ENCODE results near the gene FRMD6. TPM values are rescaled to one million over a fixed set of nuclear protein-coding genes. Genes with fewer than 3 reads are reported as not detected.
A peak's percentile ranks its signal among the peaks of the same experiment; 100 is the strongest.

The FRMD6 gene
- total RNA-seq, 1 donor from 2014 or later, result 52.0 TPM

DNA sequence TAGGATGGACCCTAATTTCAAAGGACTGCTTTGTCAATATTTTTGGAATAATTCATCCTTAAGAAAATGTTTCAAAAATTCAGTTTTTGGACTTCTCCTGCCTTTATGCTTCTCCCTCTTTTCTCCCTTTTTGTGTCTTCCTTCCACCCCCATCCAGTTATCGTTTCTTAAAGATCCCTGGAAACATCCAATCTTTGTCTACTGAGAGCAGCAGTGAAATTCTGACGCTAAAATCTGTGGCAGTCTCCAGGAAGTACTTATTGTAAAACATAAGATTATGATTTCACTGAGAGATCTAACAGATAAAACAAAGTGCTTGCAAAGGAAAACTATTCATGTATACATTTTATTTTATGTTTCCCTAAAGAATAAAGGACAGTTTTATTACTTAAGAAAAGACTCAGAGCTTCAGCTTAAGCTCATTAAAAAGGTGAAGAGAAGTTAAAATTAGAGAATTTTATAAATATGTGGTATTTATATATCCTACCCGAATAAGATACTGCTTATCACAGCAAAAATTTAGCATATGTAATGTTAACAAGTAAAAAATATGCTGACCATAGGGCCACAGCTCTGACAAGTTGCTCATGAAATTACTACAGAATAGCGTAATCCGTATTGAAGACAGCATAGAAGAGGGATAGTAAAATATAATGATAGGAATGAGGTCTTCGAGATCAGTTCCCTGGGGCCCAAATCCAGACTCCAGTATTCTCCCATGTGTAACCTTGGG lies 6.9 kb downstream of the FRMD6 start:
- intact Hi-C loops (cut with DNase I), result no loop called here
- DNase-seq (ENCODE audit: low spot score) (no peak), ATAC-seq (no peak)

DNA sequence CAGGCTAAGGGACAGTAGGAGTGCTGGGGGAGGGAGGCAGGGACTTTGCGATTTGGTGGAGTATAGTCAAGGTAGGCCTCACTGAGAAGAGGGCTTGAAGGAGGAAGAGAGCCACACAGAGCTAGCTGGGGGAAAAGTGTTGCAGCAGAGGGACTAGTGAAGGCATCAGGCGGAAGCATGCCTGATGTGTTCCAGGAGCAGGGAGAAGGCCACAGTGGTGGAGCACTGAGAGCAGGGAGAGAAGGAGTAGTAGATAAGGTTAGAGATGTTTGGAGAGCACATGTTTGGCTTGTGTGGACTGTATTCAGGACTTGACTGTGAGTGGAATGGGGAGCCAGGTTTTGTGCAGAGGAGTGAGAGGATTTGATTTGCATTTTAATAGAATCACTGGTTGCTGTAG lies 9.0 kb downstream of the FRMD6 start:
- ATAC-seq (no peak), DNase-seq (ENCODE audit: low spot score) (no peak)
- intact Hi-C loops (cut with DNase I), result no loop called here

DNA sequence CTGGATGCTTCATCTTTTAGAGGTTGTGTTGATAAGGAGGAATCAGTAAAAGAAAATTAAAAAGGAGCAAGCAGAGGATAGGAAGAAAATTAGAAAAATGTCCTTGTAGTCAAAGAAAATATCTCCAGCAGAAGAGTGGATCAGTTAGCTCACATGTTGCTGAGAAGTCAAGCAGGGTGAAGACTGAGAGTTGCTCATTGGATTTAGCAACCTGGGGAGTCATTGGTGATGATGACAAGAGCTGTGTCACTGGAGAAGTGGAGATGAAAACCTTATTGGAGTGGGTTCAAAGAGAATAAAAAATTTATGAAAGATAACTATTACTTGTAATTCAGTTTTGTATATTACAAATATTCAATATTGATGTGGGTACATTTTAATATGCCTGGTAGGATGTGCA lies 9.8 kb downstream of the FRMD6 start:
- intact Hi-C loops (cut with DNase I), result no loop called here
- ATAC-seq (no peak), DNase-seq (ENCODE audit: low spot score) (no peak)

DNA sequence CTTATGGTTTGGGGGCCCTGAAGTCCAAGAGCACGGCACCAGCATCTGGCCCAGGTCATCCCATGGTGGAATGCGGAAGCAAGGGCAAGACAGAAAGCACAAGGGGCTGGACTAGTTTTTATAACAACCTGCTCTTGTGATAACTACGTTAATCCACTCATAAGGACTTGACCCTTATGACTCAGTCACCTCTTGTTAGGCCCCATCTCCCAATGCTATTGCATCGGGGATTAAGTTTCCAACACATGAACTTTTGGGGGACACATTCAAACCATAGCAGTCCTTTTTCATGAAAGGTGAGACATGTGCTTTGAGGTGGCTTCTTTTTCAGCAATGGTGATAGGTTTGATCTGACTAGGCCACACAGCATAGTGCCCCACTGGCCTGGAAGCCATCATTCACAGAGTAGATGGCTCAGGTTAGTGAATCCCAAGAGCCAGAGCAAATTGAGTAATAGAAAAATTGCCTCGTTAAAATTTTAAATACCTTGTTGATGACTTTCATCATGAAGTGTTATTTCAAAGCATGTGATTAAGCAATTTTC lies 12.1 kb downstream of the FRMD6 start:
- DNase-seq (ENCODE audit: low spot score) (no peak), ATAC-seq (no peak)
- intact Hi-C loops (cut with DNase I), result no loop called here

DNA sequence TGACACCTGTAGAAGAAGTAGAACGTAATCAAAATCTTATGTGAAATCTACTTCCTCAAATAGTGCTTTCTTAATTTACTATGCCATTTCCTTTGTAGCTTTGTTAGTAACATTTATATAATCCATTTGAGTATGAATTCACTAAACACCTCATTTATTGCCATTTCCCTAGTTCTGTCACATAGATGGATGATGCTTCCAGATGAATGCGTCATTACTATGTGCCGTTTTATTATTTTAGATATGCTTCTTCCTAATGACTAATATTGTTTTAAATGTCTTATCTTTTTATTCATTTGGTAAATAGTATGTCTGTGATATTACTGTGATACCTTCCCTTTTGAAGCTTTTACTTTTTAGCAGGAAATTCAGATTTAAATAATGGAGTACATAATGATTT lies 14.4 kb downstream of the FRMD6 start:
- DNase-seq (ENCODE audit: low spot score), result no peak
- ATAC-seq, result no peak
- intact Hi-C loops (cut with DNase I), result no loop called here

DNA sequence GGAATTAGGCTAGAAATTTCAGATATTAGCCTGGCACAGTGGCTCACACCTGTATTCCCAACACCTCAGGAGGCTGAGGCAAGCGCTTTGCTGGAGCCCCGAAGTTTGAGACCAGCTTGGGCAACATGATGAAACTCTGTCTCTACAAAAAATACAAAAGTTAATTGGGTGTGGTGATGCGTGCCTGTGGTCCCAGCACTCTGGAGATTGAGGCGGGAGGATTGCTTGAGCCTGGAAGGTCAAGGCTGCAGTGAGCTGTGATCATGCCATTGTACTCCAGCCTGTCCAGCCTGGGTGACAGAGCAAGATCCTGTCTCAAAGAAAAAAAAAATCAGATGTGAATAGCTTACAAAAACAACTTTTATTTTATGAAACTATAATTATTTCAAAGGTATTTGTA lies 15.1 kb downstream of the FRMD6 start:
- ATAC-seq, result peak; percentile 67
- DNase-seq (ENCODE audit: low spot score), result no peak
- intact Hi-C loops (cut with DNase I), result no loop called here

DNA sequence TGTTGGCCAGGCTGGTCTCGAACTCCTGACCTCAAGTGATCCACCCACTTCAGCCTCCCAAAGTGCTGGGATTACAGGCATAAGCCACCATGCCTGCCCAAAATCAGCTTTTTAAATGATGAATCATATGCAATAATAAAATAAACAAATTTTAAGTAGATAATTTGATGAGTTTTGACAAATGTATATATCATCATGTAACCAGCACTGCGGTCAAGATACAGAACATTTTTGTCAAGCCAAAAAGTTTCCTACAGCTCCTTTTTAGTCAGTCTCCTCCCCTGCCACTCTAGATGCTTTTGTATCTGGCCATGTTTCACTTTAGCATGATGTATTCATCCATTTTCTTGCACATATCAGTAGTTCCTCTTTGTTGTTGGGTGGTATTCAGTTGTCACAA lies 17.2 kb downstream of the FRMD6 start:
- DNase-seq (ENCODE audit: low spot score) (no peak), ATAC-seq (no peak)
- intact Hi-C loops (cut with DNase I), result no loop called here

DNA sequence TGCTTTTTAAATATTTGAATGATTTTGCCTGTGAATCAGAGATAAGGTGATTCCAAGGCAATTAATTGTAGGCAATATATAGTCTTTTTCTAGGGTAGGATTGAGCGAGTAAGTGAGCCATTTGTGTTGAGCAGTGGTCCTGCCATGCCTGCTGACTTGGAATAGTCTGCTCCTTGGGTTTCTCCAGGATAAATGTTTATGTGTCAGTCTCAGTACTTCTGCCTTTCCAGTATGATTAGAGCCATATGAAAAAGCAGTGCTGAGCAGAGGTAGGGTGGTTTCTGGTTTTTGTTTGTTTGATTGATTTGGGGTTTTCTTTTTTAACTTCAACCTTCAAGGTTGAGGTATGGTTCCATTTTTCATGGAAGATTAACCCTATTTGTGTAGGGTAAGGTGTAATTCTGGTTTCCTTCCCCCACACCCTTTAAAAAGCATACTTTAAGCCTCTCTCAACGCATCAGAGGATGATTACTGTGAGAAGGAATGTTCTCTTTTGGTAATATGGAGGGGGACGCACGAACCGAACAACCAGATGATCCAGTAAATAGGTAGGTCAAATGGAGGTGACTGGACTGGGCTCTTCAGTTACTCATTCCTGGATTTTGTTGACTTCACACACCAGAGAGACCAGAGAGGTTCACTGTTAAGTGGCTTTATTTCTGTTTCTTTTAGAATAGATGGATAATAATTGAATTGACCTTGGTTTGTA lies 22.7 kb downstream of the FRMD6 start:
- intact Hi-C loops (cut with DNase I), result no loop called here
- ATAC-seq, result no peak
- no peak for DNase-seq (ENCODE audit: low spot score)

DNA sequence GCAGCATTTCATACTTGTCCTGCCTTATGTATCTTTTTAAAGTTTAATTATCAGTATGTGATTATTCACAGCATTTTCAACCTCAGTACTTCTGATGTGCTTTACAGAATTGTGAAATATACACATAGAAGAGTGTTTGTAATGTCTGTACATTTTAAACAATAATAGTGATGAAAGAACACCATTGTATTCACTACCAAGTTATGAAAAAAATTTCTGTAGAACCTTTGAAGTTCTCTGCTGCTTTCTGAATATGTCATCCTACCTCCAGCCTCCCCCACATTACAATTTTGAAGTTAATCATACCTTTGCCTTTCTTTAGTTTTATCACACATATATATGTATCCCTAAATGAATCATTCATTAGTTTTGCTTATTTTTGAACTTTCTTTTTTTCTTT lies 24.8 kb downstream of the FRMD6 start:
- no peak for ATAC-seq
- intact Hi-C loops (cut with DNase I), result no loop called here
- no peak for DNase-seq (ENCODE audit: low spot score)

DNA sequence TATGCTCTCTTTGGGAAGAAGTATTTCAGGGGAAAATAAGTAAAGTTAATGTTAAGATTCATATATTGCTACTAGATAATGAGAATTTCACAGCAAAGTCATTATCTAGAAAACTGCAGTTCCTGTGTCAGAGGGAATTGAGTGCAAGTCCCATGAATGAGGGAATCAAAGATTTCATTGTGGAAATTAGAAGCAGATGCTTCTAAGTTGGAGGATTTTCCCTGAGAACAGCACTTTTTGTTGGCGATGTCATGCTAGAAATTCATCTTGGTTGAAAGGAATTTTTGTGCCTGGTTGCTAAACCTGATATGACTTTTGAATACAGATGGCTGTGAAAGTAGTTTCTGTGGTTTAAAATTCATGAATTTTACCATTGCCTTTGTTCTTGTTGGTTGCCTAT lies 25.6 kb downstream of the FRMD6 start:
- ATAC-seq, result peak; percentile 80
- intact Hi-C loops (cut with DNase I), result no loop called here
- no peak for DNase-seq (ENCODE audit: low spot score)

DNA sequence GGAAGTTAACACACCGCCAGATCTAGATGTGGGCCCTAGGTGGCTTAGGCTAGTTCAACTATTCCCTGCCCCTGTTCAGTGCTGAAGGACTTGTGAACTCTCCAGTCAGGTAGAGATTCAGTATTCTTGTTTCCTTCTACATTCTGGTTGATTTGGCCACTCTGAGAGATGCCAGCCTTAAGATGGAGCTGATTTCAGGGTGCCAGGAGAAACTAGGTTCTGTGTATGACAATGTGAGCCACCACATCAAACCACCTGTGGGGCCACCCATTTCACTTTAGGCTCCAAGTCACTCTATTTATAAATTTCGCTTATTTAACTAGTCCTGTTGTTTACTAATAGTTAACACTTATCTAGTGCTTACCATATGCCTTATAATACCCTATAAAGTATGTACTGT lies 26.0 kb downstream of the FRMD6 start:
- ATAC-seq (peak; percentile 47), DNase-seq (ENCODE audit: low spot score) (no peak)
- intact Hi-C loops (cut with DNase I), result no loop called here

DNA sequence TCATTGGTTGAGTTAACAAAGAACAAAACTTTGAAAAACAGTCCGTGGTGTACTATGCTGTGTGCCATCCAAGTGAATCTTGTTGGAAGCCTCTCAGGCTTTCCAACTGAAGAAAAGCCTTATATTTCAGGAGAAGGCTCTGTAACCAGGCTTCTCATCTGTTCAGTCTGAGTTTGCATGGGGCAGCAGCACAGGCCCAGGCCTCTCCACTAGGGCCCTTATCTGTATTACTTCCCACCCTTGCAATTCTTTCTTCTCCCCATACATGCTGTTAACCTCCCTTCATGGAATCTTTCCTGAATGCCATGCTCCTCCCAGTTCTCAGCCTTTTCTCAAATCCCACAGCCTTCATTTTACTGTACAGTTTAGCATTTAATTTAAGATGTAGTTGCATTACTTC lies 28.3 kb downstream of the FRMD6 start:
- intact Hi-C loops (cut with DNase I), result no loop called here
- ATAC-seq, result no peak
- no peak for DNase-seq (ENCODE audit: low spot score)

DNA sequence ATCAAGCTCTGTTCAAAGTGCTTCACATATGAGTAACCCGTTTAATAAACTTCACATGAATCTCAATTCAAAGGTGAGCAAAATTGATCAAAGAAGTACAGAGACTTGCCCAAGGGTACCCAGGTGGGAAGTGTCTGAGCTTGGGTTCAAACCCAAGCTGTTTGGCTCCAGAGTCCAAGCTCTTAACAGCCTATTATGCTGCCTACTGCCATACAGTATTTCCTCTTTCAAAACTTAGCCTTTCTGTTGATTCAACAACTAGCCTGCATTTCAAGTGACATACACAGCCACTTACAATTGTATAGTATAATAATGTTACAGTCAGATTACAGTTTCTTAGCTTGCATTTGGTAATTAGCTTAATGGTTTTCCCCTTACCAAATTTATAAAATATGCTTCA lies 29.7 kb downstream of the FRMD6 start:
- ATAC-seq, result no peak
- intact Hi-C loops (cut with DNase I), result no loop called here
- no peak for DNase-seq (ENCODE audit: low spot score)

DNA sequence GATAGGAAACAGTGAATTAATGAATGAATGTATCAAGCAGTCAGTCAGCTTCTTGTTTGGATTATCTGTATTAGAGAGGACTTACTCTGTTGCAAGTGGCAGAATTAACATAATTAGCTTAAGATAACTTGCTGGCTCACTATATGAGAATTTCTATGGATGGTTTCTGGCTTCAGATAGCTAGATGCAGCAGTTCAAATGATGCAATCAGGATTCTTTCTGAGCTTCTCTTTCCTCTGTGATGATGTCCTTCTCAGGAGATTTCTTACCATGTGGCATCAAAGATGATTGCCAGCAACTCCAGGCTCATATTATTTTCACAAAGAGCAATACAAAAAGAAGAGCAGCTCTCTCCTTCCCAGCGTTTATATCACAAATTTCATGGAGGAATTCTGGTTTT lies 30.7 kb downstream of the FRMD6 start:
- no peak for DNase-seq (ENCODE audit: low spot score)
- peak; percentile 47 for ATAC-seq
- intact Hi-C loops (cut with DNase I), result no loop called here

DNA sequence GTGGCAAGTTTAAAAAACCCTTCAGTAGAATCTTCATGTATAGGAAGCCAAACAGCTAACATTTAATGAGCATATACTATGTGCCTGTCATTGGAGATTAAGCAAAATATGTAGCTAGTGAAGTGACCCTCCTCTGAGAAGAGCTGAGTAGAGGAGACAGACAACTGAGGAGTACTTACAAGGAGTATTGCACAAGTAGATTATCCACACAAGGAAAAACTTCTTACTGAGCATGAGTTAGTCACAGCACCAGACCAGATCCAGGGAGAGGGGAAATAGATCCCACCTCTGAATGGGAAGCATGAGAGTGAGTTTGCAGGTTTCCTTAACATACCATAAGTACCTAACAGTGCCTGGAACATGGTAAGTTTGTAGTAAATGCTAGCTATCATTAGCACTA lies 33.0 kb downstream of the FRMD6 start:
- ATAC-seq, result no peak
- intact Hi-C loops (cut with DNase I), result no loop called here
- DNase-seq (ENCODE audit: low spot score), result no peak

DNA sequence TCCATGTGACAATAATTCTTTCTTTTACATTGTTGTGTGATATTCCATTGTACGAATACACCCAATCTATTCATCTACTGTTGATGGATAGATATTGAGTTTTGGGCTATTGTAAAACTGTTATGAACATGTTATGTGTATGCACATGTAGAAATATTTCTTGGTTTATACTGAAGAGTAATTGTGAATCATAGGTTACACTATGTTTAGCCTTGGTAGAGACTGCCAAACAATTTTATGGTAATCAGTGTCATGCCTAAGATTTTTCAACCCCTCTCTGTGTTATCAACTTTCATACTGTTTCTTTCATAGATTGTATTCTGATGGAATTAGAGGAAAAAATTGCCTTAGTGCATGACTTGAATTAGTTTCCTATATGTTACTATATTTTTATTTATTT lies 39.5 kb downstream of the FRMD6 start:
- intact Hi-C loops (cut with DNase I), result no loop called here
- ATAC-seq (no peak), DNase-seq (ENCODE audit: low spot score) (no peak)

DNA sequence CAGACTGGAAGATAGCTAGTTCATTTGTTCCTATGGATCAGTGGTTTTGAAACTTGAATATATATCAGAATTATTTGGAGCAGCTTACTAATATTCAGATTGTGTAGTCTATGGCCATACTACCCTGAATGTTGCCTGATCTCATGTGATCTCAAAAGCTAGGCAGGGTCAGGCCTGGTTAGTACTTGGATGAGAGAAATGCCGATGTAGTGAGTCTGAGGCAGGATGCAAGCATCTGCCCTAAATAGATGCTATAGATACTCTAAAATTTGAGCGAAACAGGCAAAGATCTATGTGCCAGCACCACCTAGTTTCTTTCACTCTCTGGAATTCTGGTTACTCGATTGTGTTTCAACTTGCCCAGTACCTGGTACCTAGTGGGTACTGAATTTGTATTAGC lies 40.9 kb downstream of the FRMD6 start:
- ATAC-seq (no peak), DNase-seq (ENCODE audit: low spot score) (no peak)
- intact Hi-C loops (cut with DNase I), result no loop called here

DNA sequence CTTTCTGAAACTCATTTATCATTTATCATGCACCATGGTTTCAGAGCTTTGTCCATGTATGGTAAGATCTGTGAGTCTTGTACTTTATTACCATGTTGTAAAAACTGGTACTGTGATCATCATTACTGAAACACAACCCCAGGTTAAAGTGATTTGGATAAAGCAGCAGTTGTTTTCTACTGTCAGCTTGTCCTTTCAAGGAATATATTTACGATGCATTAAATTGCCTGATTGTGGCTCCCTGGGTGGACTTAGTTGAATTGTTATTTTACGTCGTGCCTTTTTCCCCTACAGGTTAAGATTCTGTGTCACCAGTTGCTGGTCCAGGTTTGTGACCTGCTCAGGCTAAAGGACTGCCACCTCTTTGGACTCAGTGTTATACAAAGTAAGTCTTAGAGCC lies 46.1 kb downstream of the FRMD6 start:
- DNase-seq (ENCODE audit: low spot score) (no peak), ATAC-seq (no peak)
- intact Hi-C loops (cut with DNase I), result no loop called here

DNA sequence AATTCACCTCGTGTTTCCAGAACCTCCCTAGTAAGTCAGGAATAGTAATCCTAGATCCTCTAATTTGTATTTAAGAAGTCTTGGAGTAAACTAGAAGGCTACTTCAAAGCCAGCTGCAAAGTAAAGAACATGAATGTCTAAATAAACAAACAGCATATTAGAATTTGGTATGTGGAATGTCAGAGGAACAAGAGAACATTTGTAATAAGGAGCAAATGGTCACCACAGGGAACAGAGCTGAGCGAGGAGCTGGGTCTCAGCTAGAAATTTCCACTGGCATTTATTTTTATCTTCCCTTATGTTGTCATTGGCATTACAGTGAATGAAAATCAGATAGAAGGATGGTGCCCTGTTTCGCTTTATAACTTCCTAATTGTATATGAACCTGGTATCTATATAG lies 50.2 kb downstream of the FRMD6 start:
- peak; percentile 66 for ATAC-seq
- intact Hi-C loops (cut with DNase I), result no loop called here

DNA sequence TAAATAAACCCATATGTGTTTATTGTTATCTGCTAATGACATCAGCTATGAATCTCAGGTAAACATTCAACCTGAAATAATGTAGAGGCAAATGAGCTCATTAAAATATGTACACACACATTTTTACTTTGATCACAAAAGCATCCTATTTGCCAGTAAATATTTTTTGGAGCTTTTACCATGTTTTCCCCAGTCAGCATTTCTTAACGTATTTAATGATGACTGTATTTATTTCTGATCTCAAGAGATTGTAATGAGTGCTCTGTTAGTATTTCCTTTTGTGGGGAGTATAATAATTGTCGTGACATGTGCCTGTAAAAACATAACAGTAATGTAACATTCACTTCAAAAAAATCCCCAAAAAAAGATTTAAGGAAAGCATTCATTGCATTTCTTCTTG lies 52.1 kb downstream of the FRMD6 start:
- intact Hi-C loops (cut with DNase I), result no loop called here
- DNase-seq (ENCODE audit: low spot score) (no peak), ATAC-seq (no peak)

More for the DNA sequence above, 50.2 kb downstream of the FRMD6 start:
- no peak for DNase-seq (ENCODE audit: low spot score)

DNA sequence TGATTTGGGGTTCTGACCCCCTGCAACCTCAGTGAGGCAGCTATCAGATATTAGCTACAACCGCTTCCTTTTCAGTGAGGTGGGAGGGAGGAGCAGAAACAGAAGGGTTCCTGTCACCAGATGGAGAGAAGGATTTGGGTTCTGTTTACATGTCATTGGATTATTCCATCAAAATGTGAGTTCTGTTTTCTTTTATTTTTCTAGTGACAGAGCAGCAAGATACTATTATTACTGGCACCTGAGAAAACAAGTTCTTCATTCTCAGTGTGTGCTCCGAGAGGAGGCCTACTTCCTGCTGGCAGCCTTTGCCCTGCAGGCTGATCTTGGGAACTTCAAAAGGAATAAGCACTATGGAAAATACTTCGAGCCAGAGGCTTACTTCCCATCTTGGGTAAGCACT lies 52.8 kb downstream of the FRMD6 start:
- intact Hi-C loops (cut with DNase I), result no loop called here
- ATAC-seq (peak; percentile 44), DNase-seq (ENCODE audit: low spot score) (no peak)
